Gastrocnemius medialis (tissue), 4 donors: ENCODE measurements around the gene PARD6A. TPM values are rescaled to one million over a fixed set of nuclear protein-coding genes. Genes with fewer than 3 reads are reported as not detected.

ENCODE experiments used
- ATAC-seq, 2 donors: fragments of 150-250 bp; one replicate each; pipeline ENCODE4 v1.9.1; 2016
- DNase-seq, 2 donors: peaks; one replicate each; pipeline ENCODE4 v3.0.0-alpha.2; 2019
- H3K27ac ChIP-seq, 4 donors: fragments of 200-600 bp; sonication (generic); 1 replicate in 1 of 4; 2 replicates in 3 of 4; pipeline ENCODE4 v1.5.1; 2016 to 2018; ENCODE audit warnings: mild to moderate bottlenecking in 2 of 4, moderate library complexity in 1 of 4
- H3K27me3 ChIP-seq, 3 donors: fragments of 200-600 bp; sonication (generic) in 2 of 3; 1 replicate in 1 of 3; 2 replicates in 2 of 3; pipeline versions ENCODE4 v1.5.1 to v1.6.0; 2016 to 2019; ENCODE audit warnings: mild to moderate bottlenecking in 1 of 3, moderate library complexity in 1 of 3
- H3K36me3 ChIP-seq, 2 donors: fragments of 200-600 bp; sonication (generic) in 1 of 2; one replicate each; pipeline ENCODE4 v1.5.1; 2017 to 2018
- H3K4me1 ChIP-seq, 2 donors: fragments of 200-600 bp; sonication (generic) in 1 of 2; one replicate each; pipeline ENCODE4 v1.5.1; 2016 to 2017; ENCODE audit warnings: mild to moderate bottlenecking in 2 of 2
- H3K4me3 ChIP-seq, 4 donors: fragments of 200-600 bp; sonication (generic) in 3 of 4; 1 replicate in 1 of 4; 2 replicates in 3 of 4; pipeline ENCODE4 v1.5.1; 2016 to 2019; ENCODE audit warnings: mild to moderate bottlenecking in 2 of 4
- H3K9me3 ChIP-seq, 3 donors: fragments of 200-600 bp; sonication (generic) in 2 of 3; 1 replicate in 1 of 3; 2 replicates in 2 of 3; pipeline ENCODE4 v1.5.1; 2016 to 2019
- CTCF ChIP-seq, 5 experiments: fragments of 450-650 bp in 3 of 5; fragments of 200-600 bp in 2 of 5; sonication (generic) in 2 of 5; IDR thresholded peaks in 4 of 5; conservative IDR thresholded peaks in 1 of 5; 1 replicate in 4 of 5; 2 replicates in 1 of 5; pipeline ENCODE4 v1.5.1; 2016 to 2019; ENCODE audit warnings: antibody characterized with exemption in 5 of 5, mild to moderate bottlenecking in 3 of 5, moderate library complexity in 3 of 5
- POLR2A ChIP-seq, 2 donors: fragments of 450-650 bp; IDR thresholded peaks; one replicate each; pipeline ENCODE4 v1.6.1; 2017; ENCODE audit warnings: antibody characterized with exemption in 2 of 2, mild to moderate bottlenecking in 2 of 2, moderate library complexity in 2 of 2
- in situ Hi-C, 4 donors: fragments of 200-750 bp; cut with MboI; loops; one replicate each; pipeline versions ENCODE4 v1.15.0 to v1.8.0; 2017; ENCODE audit warnings: low sequenced_read_pairs in 4 of 4
- intact Hi-C: fragments of 100-400 bp; cut with DNase I; formaldehyde crosslinking; loops from one replicate; pipeline ENCODE4 v1.15.1; 2023; ENCODE audit warnings: low total_unique reads
- total RNA-seq, 4 donors: library from RNA; depleted of rRNA; stranded (reverse); fragments of >200 nt; gene quantifications; one replicate each; pipeline versions ENCODE4 v1.1.0 to v1.2.3, GENCODE V29; 2016

PARD6A gene
- total RNA-seq, 4 donors from 2014 or later: 2.7 to 17.3 (median 12.5) TPM

DNA sequence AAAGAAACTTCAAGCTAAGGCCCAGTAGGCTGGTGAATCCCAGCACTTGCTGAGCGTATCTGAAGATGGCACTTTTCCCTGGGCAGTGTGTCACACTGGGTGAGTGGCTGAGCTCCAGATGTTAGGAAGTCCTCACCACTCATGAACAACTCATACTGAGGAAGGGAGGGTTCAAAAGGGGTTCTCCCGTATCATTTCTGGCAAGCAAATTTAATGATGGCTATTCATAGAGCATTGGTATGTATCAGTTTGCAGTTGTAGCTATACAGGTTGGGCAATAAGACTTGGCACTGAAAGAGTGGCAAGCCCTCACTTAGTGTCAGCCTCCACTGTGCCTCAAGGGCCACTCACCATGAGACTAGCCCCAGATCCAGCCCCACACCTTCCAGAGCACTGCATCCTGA, 47.6 kb downstream of the PARD6A start:
- no peak overlapping the region for H3K4me3 ChIP-seq

GRCh38 chr16:67709050-67709449, 48.3 kb downstream of the PARD6A start:
- no peak overlapping the region for H3K4me3 ChIP-seq
- intact Hi-C loops: loop anchor here (2.0 kb wide), 1 partner anchor 32 kb away; no protein-coding TSS in a partner anchor
- in situ Hi-C loops: no loop called here
- H3K9me3 ChIP-seq: no peaks in the 10 kb centered on the region
- H3K27ac ChIP-seq: peak overlapping the region; percentile 71 to 81 (median 73)
- ATAC-seq (no peak), DNase-seq (no peak)
- TF ChIP-seq CTCF (IDR thresholded peaks at IDR 0.05 in 4 of 5, conservative IDR thresholded peaks at IDR 0.05 in 1 of 5) (no peak), POLR2A (IDR thresholded peaks at IDR 0.05) (no peak)
- H3K4me1 ChIP-seq: peaks cover 30 to 36% of the 10 kb centered on the region in 2 donors
- H3K36me3 ChIP-seq: no peaks in the 10 kb centered on the region
- H3K27me3 ChIP-seq: no peaks in the 10 kb centered on the region

More for the DNA sequence above, 47.6 kb downstream of the PARD6A start:
- peaks cover 37 to 42% of the 10 kb centered on the region in 2 donors for H3K4me1 ChIP-seq
- ATAC-seq (peak; percentile 82 to 95), DNase-seq (peak; percentile 50 to 63)
- H3K36me3 ChIP-seq: no peaks in the 10 kb centered on the region
- H3K27ac ChIP-seq: peak overlapping the region; percentile 71 to 81 (median 73)
- in situ Hi-C loops (no loop called here), intact Hi-C loops (loop anchor here (2.0 kb wide), 1 partner anchor 32 kb away; no protein-coding TSS in a partner anchor)
- no peak for TF ChIP-seq CTCF (IDR thresholded peaks at IDR 0.05 in 4 of 5, conservative IDR thresholded peaks at IDR 0.05 in 1 of 5)
- peak; percentile 8 to 52 for TF ChIP-seq POLR2A (IDR thresholded peaks at IDR 0.05)
- no peaks in the 10 kb centered on the region for H3K27me3 ChIP-seq
- H3K9me3 ChIP-seq: no peaks in the 10 kb centered on the region

- intact Hi-C loops (no loop called here), in situ Hi-C loops (no loop called here)
- no peak overlapping the region for H3K27ac ChIP-seq
- peaks cover 16 to 23% of the 10 kb centered on the region in 2 donors for H3K4me1 ChIP-seq
- no peaks in the 10 kb centered on the region for H3K27me3 ChIP-seq
- no peak for ATAC-seq
- no peaks in the 10 kb centered on the region for H3K9me3 ChIP-seq
- no peak for DNase-seq
- H3K4me3 ChIP-seq: no peak overlapping the region
- no peaks in the 10 kb centered on the region for H3K36me3 ChIP-seq
- TF ChIP-seq CTCF (IDR thresholded peaks at IDR 0.05 in 4 of 5, conservative IDR thresholded peaks at IDR 0.05 in 1 of 5) (no peak), POLR2A (IDR thresholded peaks at IDR 0.05) (no peak)
These were observed 49.8 kb downstream of the PARD6A start for GRCh38 chr16:67710607-67711006.

Other genes starting within 250 kb of the PARD6A start
- gene ZDHHC1, start 244.5 kb upstream of the PARD6A start, total RNA-seq: 10 to 100 TPM in 1 of 4 donors, 1 to 10 TPM in 3; 4.4 to 11.0 (median 8.9) TPM
- gene HSD11B2, start 229.8 kb upstream of the PARD6A start, total RNA-seq: 1 to 10 TPM in 2 of 4 donors, not detected in 2; 2.3 to 4.1 TPM
- 100 to 1,000 TPM; 117 to 211 (median 157) TPM for gene ATP6V0D1, start 179.8 kb upstream of the PARD6A start, total RNA-seq
- gene AGRP, start 177.4 kb upstream of the PARD6A start, total RNA-seq: not detected
- 10 to 100 TPM; 10.6 to 65.4 (median 25.1) TPM for gene RIPOR1, start 132.1 kb upstream of the PARD6A start, total RNA-seq
- 10 to 100 TPM; 25.9 to 35.9 (median 30.3) TPM for gene CTCF, start 98.4 kb upstream of the PARD6A start, total RNA-seq
- gene CARMIL2, start 15.8 kb upstream of the PARD6A start, total RNA-seq: 1 to 10 TPM in 1 of 4 donors, under 1 TPM in 1, not detected in 2; 0.10 to 1.1 TPM
- 10 to 100 TPM in 3 of 4 donors, 1 to 10 TPM in 1; 9.9 to 12.8 (median 11.1) TPM for gene ACD, start 700 bp upstream of the PARD6A start, total RNA-seq
- 10 to 100 TPM in 3 of 4 donors, 1 to 10 TPM in 1; 8.1 to 14.2 (median 11.2) TPM for gene ENKD1, start 5.8 kb downstream of the PARD6A start, total RNA-seq
- gene C16orf86, start 5.9 kb downstream of the PARD6A start, total RNA-seq: 1 to 10 TPM; 5.1 to 8.5 (median 7.3) TPM
- gene GFOD2, start 58.4 kb downstream of the PARD6A start, total RNA-seq: 10 to 100 TPM in 3 of 4 donors, 1 to 10 TPM in 1; 8.9 to 15.4 (median 11.6) TPM
- 10 to 100 TPM; 12.6 to 46.6 (median 14.8) TPM for gene RANBP10, start 145.6 kb downstream of the PARD6A start, total RNA-seq
- 10 to 100 TPM in 1 of 4 donors, under 1 TPM in 2, not detected in 1; 0.27 to 11.0 (median 0.56) TPM for gene TSNAXIP1, start 145.9 kb downstream of the PARD6A start, total RNA-seq
- gene THAP11, start 181.4 kb downstream of the PARD6A start, total RNA-seq: 100 to 1,000 TPM in 2 of 4 donors, 10 to 100 TPM in 2; 61.9 to 120 (median 102) TPM
- 100 to 1,000 TPM in 3 of 4 donors, 10 to 100 TPM in 1; 60.1 to 210 (median 114) TPM for gene NUTF2, start 186.0 kb downstream of the PARD6A start, total RNA-seq
- 10 to 100 TPM; 14.9 to 41.2 (median 20.0) TPM for gene CENPT, start 186.7 kb downstream of the PARD6A start, total RNA-seq
- 10 to 100 TPM; 27.5 to 58.9 (median 48.5) TPM for gene EDC4, start 212.1 kb downstream of the PARD6A start, total RNA-seq
- gene NRN1L, start 223.9 kb downstream of the PARD6A start, total RNA-seq: 1 to 10 TPM in 2 of 4 donors, under 1 TPM in 1, not detected in 1; 0.87 to 2.8 (median 1.1) TPM
- 10 to 100 TPM in 1 of 4 donors, 1 to 10 TPM in 3; 4.1 to 12.7 (median 6.9) TPM for gene PSKH1, start 232.3 kb downstream of the PARD6A start, total RNA-seq